H1 (cell line): ENCODE measurements around the gene CAMTA1. TPM values are rescaled to one million over a fixed set of nuclear protein-coding genes. Genes with fewer than 3 reads are reported as not detected.

Source experiments
- TEAD4 ChIP-seq: IDR thresholded peaks from 2 replicates; pipeline ENCODE4 v1.6.1; 2012; ENCODE audit warnings: low read depth, low read length, inconsistent platforms, mixed read lengths
- polyA plus RNA-seq, 7 experiments: library from polyadenylated mRNA; depleted of rRNA in 3 of 7; stranded (reverse) in 5 of 7; unstranded in 2 of 7; fragments of >200 nt in 5 of 7; fragments of 200-250 nt in 2 of 7; gene quantifications; 1 replicate in 5 of 7; 2 replicates in 1 of 7; 4 replicates in 1 of 7; pipeline versions ENCODE4 v1.2.1 to v1.2.3, GENCODE V29; 2011 to 2013; ENCODE audit warnings: missing spikeins in 2 of 7, mixed read lengths in 2 of 7
- total RNA-seq: library from RNA; stranded (reverse); fragmentation: NEBNext Ultra II Directional; extraction: Animal tissue kit (Norgen Biotek cat#: 25700); gene quantifications from 2 replicates; pipeline ENCODE4 v1.2.1, GENCODE V29; 2021

The CAMTA1 gene
- total and polyA plus RNA-seq, 2 of the 8 experiments (the other 6 are each of a cell fraction or from before 2014, with no cell fraction given), result 65.0 to 119 TPM

- TF ChIP-seq TEAD4, result no peak
Observed at GRCh38 chr1:7388141-7388487, 602.9 kb downstream of the CAMTA1 start (continued).
